Loucy (cell line): ENCODE results near the gene OLFM3.

Experiments
- CTCF ChIP-seq: fragments of 200-600 bp; sonication (generic); conservative IDR thresholded peaks from 2 replicates; pipeline ENCODE4 v1.5.1; 2014; ENCODE audit warnings: mild to moderate bottlenecking, antibody characterized with exemption, low read length
- EZH2phosphoT487 ChIP-seq: fragments of 200-600 bp; IDR thresholded peaks from 2 replicates; pipeline ENCODE4 v1.6.1; 2018; ENCODE audit warnings: antibody characterized with exemption, mild to moderate bottlenecking, moderate library complexity, borderline replicate concordance

GRCh38 chr1:101942516-101943193 is 54.1 kb downstream of the OLFM3 start:
- no peak for TF ChIP-seq CTCF
- no peak for TF ChIP-seq EZH2phosphoT487
